DOHH2 (cell line): ENCODE results near the gene USH2A.

ENCODE experiments used
- CTCF ChIP-seq: fragments of 200-600 bp; sonication (generic); IDR thresholded peaks from one replicate; pipeline ENCODE4 v1.5.1; 2014; ENCODE audit warnings: antibody characterized with exemption, mild to moderate bottlenecking, low read depth, low read length; ENCODE audit not compliant: poor library complexity, severe bottlenecking
- EZH2phosphoT487 ChIP-seq: fragments of 200-600 bp; sonication (generic); IDR thresholded peaks from 2 replicates; pipeline ENCODE4 v1.6.1; 2017; ENCODE audit warnings: borderline replicate concordance, mild to moderate bottlenecking, antibody characterized with exemption, low read length, moderate library complexity, mixed read lengths

DNA sequence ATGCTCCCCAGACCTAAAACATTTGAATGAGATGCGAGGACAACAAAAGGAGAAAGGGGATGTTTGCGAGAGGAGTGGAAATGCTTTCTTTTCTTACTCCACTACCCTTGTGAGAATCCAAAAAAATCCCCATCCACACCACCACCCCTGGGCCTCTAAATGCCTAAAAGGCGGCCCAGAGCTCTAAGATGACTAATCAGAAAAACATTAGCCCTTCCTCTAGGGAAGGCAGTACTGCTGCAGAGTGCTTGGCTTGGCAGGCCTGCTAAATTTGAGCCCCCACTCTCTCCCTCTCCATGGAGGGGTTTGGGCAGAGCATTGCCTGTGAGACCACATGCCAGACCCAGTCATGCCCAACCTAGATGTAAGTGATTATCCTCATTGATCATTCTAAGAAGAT, 347.9 kb downstream of the USH2A start:
- TF ChIP-seq CTCF = no peak
- no peak for TF ChIP-seq EZH2phosphoT487
